Stimulated activated CD8-positive, alpha-beta memory T cell treated with anti-CD3 and anti-CD28 coated beads, Interleukin-15, amount 100 ng/mL, for 4 hours (primary cell): ENCODE measurements around the gene MCOLN1.
"Not testable (repeated sequence)": the region's sequence is repeated elsewhere in the genome, so short reads cannot be mapped to it uniquely, and the experiment has no call there.

Experiments used
- DNase-seq, 2 donors: peaks; one replicate each; pipeline ENCODE4 v3.0.0-alpha.2; 2020; ENCODE audit warnings: low read depth in 2 of 2

Gene MCOLN1

GRCh38 chr19:7575434-7576040 lies 53.1 kb downstream of the MCOLN1 start:
- DNase-seq = no peak

- not testable (repeated sequence) for DNase-seq
These were observed 55.0 kb downstream of the MCOLN1 start for GRCh38 chr19:7577422-7577821.

- DNase-seq = no peak
These were observed 55.7 kb downstream of the MCOLN1 start for GRCh38 chr19:7578127-7578526.

- DNase-seq = no peak
These were observed 56.8 kb downstream of the MCOLN1 start for GRCh38 chr19:7579182-7579581.

GRCh38 chr19:7582446-7582845 lies 60.0 kb downstream of the MCOLN1 start:
- no peak for DNase-seq
